ENCODE data around the gene PHLPP1.

Gene PHLPP1

GRCh38 chr18:62984656-62985315 lies 269.4 kb downstream of the PHLPP1 start:
- no peak for DNase-seq (ENCODE audit: low read depth)

- DNase-seq (ENCODE audit: low read depth) = no peak
These were observed 271.1 kb downstream of the PHLPP1 start for GRCh38 chr18:62986490-62986889.

- no peak for DNase-seq (ENCODE audit: low read depth)
These were observed 271.9 kb downstream of the PHLPP1 start for GRCh38 chr18:62987055-62987830.

- no peak for DNase-seq (ENCODE audit: low read depth)
These were observed 272.5 kb downstream of the PHLPP1 start for GRCh38 chr18:62987859-62988258.

DNA sequence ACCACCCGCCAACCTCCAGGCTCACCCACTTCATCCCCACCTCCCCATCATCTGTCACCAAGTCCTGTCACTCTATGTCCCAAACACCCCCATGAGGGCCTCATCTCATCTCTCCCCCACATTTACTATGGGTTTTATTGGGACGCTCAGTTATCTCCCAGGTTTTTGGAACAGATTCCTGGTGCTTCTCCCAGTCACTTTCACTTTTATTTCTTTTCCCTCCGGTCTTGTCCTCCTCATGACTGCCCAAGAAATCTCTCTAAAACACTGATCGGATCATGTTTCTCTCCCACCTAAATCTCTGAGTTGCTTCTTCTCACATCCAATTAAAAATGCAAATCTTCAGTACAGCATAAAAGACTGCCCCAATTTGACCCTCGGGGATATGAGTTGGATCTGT lies 273.1 kb downstream of the PHLPP1 start:
- DNase-seq (ENCODE audit: low read depth) = no peak

GRCh38 chr18:62989195-62989594 lies 273.9 kb downstream of the PHLPP1 start:
- DNase-seq (ENCODE audit: low read depth) = no peak

DNA sequence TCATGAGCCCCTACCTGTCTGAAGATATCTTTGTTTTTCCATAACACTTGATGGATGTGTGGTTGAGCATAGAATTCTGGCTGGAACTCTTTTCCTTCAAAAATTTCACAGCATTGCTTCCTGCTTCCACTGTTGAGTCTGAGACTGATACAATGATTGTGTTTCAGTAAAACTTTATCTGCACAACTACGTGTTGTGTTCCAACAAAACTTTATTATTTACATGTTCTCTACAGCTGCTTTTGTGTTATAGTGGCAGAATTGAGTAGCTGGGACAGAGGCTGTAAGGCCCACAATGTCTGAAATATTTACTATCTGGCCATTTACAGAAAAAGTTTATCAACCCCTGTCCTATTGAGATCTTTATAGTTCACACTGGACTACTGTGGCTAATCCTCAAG lies 275.3 kb downstream of the PHLPP1 start:
- no peak for DNase-seq (ENCODE audit: low read depth)

DNA sequence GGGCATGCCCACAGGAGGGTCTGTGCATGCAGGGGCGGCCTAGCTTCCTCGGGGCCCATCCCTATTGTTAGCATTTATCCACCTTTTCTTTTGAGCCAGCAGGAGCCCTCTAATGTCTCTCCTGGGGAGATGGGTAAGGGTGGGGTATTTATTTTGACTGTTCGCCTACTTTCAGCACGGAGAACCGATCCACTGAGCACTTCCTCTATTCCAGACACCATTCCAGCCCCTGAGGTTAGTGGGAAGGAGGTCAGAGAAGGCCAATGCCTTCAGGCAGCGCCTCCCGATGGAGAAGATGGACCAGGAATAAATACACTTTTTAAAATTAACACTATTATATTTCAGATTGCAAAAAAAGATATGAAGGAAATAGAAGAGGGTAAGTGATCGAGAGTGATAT lies 276.0 kb downstream of the PHLPP1 start:
- no peak for DNase-seq (ENCODE audit: low read depth)

DNA sequence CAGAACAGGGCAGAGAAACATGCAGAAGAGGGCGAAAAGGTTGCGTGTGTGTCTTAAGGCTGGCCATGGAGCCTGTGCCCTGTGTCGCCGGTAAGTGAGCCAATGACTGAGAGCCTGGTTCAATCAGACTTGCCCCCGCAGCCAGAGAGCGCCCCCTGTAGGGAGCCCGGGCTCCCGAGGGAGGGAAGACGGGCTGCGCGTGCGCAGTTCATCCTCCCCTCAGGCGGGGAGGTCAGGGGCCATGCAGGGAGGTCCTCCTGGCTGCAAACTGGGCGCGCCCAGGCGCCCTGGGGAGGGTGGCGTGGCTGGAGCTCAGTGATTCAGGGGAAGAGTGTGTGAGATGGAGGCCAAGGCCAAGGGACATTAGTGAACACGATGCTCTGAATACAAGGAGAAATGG lies 276.6 kb downstream of the PHLPP1 start:
- no peak for DNase-seq (ENCODE audit: low read depth)

DNA sequence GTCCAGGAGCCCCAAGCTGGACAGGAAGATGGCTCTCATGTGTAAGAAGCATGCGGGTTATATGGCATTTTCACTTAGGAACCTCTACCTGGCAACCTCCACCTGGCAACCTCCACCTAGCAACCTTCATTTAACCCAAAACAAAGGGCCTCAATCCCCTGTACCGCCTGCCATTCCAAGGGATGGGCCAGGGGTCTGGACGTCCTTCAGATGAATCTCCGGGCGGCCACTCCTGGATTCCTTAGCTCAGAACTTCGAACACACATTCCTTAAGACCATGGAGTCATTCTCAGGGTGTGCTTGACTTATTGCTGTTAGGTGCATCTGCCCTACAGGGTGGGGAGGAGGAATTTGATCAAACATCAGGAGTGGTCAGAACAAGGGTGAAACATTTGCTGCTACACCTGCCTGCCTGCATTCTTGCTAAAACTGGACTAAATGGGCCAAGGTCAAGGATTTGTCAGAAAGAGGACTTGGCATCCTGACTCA lies 277.6 kb downstream of the PHLPP1 start:
- no peak for DNase-seq (ENCODE audit: low read depth)

GRCh38 chr18:62996566-62996965 lies 281.2 kb downstream of the PHLPP1 start:
- no peak for DNase-seq (ENCODE audit: low read depth)

GRCh38 chr18:62997076-62997475 lies 281.7 kb downstream of the PHLPP1 start:
- DNase-seq (ENCODE audit: low read depth) = no peak

DNA sequence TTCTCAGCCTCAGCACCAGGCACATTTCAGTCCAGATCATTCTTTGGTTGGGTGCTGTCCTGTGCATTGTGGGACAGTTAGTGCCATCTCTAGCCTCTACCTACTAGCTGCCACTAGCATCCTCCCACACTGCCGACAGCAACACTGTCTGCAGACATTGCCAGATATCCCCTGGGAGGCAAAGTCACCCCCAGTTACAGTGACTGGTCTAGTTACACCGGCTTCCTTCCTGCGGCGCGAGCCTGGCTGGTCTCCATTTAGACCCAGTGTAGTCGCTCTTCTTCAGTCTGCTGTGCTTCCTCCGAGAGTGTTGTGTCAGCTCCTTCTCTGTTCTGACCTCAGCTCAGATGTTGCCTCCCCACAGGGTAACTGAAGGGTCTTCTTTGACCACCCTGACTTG lies 283.1 kb downstream of the PHLPP1 start:
- no peak for DNase-seq (ENCODE audit: low read depth)

- DNase-seq (ENCODE audit: low read depth) = peak; percentile 43
These were observed 284.1 kb downstream of the PHLPP1 start for GRCh38 chr18:62999392-62999791.

- DNase-seq (ENCODE audit: low read depth) = no peak
These were observed 284.6 kb downstream of the PHLPP1 start for GRCh38 chr18:62999921-63000320.

DNA sequence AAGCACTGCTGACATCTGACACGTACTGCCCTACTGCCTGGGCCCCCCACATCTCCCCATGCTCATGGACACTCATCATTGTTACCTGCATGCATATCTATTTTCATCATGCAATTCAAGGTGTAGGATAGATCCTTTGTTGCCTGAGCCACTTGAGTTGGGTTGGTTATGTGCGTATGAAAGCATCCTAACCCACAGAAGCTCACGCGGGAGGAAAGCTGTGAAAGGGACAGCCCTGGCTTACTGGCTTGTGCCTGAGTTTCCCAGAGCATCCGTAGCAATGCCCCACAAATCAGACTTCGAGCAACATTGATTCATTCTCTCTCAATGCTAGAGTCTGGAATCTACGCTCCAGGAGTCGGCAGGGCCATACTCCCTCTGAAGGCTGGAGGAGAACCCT lies 285.5 kb downstream of the PHLPP1 start:
- no peak for DNase-seq (ENCODE audit: low read depth)

DNA sequence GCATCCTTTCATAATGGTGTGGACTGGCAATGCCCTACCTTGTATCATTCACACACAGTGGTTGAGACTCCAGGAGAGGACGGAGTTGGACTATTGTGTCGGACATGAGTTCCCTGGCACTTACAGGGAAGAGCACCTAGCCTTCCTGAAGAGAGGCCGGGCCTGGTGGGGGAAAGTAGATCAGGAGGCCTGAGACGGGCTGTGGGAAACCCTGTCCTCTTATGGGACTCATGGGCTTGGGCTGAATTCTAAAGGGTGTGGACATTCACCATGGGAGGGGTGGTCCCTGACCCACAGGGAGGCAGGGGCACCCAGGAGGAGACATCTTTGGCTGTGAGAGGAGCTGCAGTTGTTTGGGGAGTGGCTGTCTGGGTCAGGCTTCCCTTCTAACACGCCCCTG lies 286.5 kb downstream of the PHLPP1 start:
- no peak for DNase-seq (ENCODE audit: low read depth)

DNA sequence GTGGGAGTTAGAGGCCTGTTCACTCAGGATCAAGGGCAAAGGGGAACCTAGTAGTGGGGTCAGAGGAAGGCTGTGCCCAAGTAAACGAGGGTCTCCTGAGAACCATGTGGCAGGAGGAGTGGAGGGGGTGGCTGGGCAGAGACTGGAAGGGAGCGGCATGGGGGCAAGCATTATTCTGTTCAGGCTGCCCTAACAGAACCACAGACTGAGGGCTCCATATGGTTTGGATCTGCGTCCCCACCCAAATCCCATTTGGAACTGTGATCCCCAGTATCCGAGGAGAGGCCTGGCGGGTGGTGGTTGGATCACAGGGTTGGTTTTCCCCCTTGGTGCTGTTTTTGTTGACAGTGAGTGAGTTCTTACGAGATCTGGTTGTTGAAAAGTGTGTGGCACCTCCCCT lies 287.0 kb downstream of the PHLPP1 start:
- DNase-seq (ENCODE audit: low read depth) = no peak

- no peak for DNase-seq (ENCODE audit: low read depth)
These were observed 287.6 kb downstream of the PHLPP1 start for GRCh38 chr18:63002803-63003445.

- DNase-seq (ENCODE audit: low read depth) = no peak
These were observed 288.6 kb downstream of the PHLPP1 start for GRCh38 chr18:63003899-63004298.

DNA sequence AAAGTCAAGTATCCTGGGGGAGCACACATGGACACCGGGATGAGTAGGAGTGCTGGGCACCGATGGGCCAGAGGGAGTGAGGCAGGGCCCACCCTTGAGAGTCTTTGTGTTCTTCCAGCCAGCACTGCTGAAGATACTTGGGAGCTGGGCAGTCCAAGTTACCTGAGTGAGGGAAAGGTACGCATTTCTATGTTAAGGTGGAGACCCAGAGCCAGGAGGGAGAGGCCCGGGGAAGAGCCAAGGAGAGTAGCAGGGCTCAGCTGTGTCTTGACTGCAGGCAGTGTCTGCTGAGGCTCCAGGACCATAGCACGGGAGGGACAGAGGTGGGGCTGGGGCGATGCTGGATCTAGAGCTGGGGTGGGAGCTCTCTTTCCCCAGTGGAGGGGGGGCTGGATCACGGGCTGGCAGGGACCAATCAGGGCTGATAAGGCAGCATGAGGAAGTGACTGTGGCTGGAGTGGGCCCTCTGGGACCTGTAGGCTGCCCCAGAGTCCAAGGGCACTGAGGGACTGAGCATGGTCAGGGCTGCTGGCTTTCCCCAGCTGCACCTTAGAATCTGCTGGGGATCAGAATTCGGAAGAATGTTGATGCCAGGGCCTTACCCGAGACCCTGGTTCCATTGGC lies 289.2 kb downstream of the PHLPP1 start:
- DNase-seq (ENCODE audit: low read depth) = no peak

DNA sequence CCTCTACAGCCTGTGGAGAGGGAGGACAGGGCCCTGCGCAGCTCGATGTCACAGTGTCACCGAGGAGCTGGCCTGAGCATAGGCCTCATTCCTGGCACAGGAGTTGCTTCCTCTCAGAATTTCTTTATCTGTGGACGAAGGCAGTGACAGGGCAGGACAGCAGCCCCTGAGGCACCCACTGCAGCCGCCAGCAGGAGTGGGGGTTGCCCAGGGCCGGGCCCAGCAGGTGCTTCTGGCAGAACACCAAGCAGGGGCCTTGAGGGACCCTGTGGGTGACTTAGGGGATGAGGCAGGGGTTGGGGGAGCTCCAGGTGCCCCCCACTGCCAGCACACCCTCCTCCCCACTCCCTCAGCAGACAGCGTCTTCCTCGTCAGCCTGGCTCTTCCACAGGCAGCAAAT lies 290.0 kb downstream of the PHLPP1 start:
- no peak for DNase-seq (ENCODE audit: low read depth)

DNA sequence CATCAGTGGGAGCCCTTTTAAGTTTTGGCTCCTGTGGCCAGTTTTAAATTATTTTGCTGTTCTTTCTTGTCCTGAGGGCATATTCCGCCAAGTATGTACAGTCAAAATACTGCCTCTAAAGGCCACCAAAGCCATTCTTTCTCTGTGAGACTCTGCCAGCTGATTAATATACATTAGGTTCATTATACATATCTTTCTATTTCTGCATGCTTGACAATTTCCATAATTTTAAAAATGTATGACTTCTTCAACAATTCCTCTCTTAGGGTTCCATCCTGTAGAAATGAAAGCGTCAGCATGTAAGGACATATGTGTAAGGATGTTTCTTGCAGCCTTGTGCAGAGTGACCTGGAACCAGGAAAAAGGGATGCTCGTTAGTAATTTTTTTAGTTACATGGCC lies 291.9 kb downstream of the PHLPP1 start:
- DNase-seq (ENCODE audit: low read depth) = no peak
